WI38 (cell line): Measurements from ENCODE around the gene PCDHGA11.
"Not testable (repeated sequence)": the region's sequence is repeated elsewhere in the genome, so short reads cannot be mapped to it uniquely, and the experiment has no call there.

Experiments
- H3K4me3 ChIP-seq: 2 replicates; pipeline ENCODE4 v1.5.1; 2011; ENCODE audit warnings: low read depth, mild to moderate bottlenecking, control low read depth, low read length
- TF ChIP-seq, protein P1 (sequence below): IDR thresholded peaks from 2 replicates; pipeline ENCODE4 v1.5.1; 2012; ENCODE audit warnings: low read depth, mild to moderate bottlenecking, control low read depth, low read length

The PCDHGA11 gene

GRCh38 chr5:141431286-141431685, 10.4 kb downstream of the PCDHGA11 start:
- TF ChIP-seq, protein P1, sequence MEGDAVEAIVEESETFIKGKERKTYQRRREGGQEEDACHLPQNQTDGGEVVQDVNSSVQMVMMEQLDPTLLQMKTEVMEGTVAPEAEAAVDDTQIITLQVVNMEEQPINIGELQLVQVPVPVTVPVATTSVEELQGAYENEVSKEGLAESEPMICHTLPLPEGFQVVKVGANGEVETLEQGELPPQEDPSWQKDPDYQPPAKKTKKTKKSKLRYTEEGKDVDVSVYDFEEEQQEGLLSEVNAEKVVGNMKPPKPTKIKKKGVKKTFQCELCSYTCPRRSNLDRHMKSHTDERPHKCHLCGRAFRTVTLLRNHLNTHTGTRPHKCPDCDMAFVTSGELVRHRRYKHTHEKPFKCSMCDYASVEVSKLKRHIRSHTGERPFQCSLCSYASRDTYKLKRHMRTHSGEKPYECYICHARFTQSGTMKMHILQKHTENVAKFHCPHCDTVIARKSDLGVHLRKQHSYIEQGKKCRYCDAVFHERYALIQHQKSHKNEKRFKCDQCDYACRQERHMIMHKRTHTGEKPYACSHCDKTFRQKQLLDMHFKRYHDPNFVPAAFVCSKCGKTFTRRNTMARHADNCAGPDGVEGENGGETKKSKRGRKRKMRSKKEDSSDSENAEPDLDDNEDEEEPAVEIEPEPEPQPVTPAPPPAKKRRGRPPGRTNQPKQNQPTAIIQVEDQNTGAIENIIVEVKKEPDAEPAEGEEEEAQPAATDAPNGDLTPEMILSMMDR, result no peak
- H3K4me3 ChIP-seq, result no peak overlapping the region

DNA sequence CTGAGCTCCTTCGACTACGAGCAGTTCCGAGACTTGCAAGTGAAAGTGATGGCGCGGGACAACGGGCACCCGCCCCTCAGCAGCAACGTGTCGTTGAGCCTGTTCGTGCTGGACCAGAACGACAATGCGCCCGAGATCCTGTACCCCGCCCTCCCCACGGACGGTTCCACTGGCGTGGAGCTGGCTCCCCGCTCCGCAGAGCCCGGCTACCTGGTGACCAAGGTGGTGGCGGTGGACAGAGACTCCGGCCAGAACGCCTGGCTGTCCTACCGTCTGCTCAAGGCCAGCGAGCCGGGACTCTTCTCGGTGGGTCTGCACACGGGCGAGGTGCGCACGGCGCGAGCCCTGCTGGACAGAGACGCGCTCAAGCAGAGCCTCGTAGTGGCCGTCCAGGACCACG, 11.5 kb downstream of the PCDHGA11 start:
- not testable (repeated sequence) for H3K4me3 ChIP-seq

GRCh38 chr5:141432726-141433125, 11.9 kb downstream of the PCDHGA11 start:
- not testable (repeated sequence) for H3K4me3 ChIP-seq

DNA sequence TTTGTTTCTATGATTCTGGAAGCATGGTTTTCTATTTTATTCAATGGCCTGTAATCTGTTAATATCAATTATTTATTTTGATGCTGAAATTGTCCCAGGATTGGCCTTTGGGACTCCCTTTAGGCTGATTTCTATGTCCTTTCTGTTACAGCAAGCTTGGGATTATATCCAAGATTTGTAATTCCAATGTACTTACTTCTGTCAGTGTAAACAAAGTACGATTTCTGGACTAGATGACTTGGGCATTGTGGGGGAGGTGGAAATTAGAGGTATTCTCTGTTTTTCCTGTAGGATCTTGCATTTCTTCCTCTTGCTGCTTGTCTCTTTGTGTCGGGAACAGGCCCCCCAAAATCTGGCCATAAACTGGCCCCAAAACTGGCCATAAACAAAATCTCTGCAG, 13.2 kb downstream of the PCDHGA11 start:
- TF ChIP-seq, protein P1, result no peak
- H3K4me3 ChIP-seq, result no peak overlapping the region

DNA sequence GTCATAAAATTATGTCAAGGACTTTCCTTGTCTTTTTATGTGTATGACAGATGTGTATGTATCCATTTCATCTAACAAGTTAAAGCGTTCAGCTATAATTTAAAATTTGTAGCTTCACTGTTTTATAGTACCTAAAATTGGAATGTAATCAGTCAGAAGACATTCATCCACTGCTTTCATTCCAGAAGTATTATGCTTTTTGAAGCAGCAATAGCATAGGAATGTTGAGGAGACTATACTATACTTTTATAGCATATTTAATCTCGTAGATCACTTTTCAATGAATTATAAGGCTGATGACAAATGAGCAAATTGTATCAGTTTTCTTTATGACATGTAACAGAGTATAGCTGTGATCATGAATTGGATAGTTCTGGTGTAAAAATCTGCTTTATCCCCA, 16.4 kb downstream of the PCDHGA11 start:
- H3K4me3 ChIP-seq, result no peak overlapping the region
- TF ChIP-seq, protein P1, result no peak

DNA sequence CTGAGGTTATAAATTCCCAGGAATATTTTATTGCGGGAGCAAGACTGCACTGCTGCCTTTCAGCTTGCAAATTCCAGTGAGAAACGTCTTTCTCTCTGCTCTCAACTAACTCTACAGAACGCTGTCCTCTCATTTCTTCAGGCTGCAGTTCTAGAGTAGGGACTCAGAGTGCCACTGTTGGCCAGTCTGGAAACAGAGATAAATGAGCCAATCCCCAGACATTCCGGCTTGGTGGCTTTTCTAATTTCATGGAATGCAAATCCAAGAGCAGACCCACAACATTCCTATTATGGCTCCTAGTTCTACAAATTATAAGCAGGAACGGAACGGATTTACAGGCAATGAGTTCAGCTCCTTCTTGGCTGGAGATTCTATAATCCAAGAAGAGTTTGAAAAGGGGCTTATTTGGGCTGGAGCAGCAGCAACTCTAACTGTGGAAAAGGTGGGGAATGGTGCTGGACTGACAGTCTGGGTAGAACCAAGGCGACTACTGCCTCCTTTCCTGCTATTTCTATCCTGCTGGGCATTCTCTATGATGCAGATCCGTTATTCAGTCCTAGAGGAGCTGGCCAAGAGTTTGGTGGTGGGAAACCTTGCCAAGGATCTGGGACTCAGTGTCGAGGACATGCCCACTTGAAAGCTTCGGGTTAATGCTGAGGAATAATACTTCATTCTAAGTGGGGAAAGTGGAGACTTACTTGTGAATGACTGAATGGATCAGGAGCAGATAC, 18.7 kb downstream of the PCDHGA11 start:
- TF ChIP-seq, protein P1, result no peak
- H3K4me3 ChIP-seq, result no peak overlapping the region

GRCh38 chr5:141440341-141440740, 19.5 kb downstream of the PCDHGA11 start:
- TF ChIP-seq, protein P1, result no peak
- no peak overlapping the region for H3K4me3 ChIP-seq

- H3K4me3 ChIP-seq, result no peak overlapping the region
- TF ChIP-seq, protein P1, result no peak
Measured at GRCh38 chr5:141441571-141442170, 20.8 kb downstream of the PCDHGA11 start.
